GM12891 (cell line): Measurements from ENCODE around the gene BRPF3.

Source experiments
- POLR2A ChIP-seq: IDR thresholded peaks from 2 replicates; pipeline ENCODE4 v1.6.1; 2011; ENCODE audit warnings: low read depth, low read length, control low read depth
- POLR2AphosphoS5 ChIP-seq: IDR thresholded peaks from 2 replicates; pipeline ENCODE4 v1.6.1; 2011; ENCODE audit warnings: low read depth, low read length, control low read depth

DNA sequence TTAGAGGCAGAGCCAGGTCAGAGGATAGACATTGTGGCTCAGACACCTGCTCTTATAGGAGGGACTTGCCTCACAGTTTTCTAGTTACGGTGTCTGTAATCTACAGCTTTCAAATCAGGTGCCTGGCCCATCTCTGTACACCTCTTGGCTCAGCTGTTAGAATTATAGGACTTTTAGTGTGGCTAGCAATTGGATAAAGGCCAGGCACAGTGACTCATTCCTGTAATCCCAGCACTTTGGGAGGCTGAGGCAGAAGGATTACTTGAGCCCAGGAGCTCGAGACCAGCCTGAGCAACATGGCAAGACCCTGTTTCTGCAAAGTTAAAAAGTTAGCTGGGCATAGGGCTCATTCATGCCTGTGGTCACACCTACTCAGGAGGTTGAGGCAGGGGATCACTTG lies 20.0 kb downstream of the BRPF3 start:
- TF ChIP-seq POLR2AphosphoS5 = no peak
- TF ChIP-seq POLR2A = no peak
